ENCODE measurements around the gene F2. TPM values are rescaled to one million over a fixed set of nuclear protein-coding genes. Genes with fewer than 3 reads are reported as not detected.
A peak's percentile ranks its signal among the peaks of the same experiment; 100 is the strongest.

Gene F2
- total and polyA plus RNA-seq, 2 of the 13 experiments (the other 11 are each of a cell fraction or from before 2014, with no cell fraction given): 330 to 801 TPM

GRCh38 chr11:46700241-46701077 lies 18.6 kb upstream of the F2 start, which contains the start of the genes ARHGAP1 and ZNF408 (continued):
- TF ChIP-seq NR0B2 (CRISPR knock-in tag; IDR thresholded peaks at IDR 0.05) (peak; percentile 28; the same call in 1 of the 2 replicates), CHD2 (IDR thresholded peaks at IDR 0.05; ENCODE audit: low read depth, low read length) (no peak), ZNF678 (CRISPR knock-in tag; IDR thresholded peaks at IDR 0.05) (no peak), ZNF878 (CRISPR knock-in tag; IDR thresholded peaks at IDR 0.05) (no peak), ZNF703 (CRISPR knock-in tag; IDR thresholded peaks at IDR 0.05; ENCODE audit: borderline replicate concordance) (no peak), REXO4 (CRISPR knock-in tag; IDR thresholded peaks at IDR 0.05; ENCODE audit: borderline replicate concordance) (no peak), ZNF790 (CRISPR knock-in tag; IDR thresholded peaks at IDR 0.05; ENCODE audit: borderline replicate concordance) (no peak), ZNF607 (CRISPR knock-in tag; IDR thresholded peaks at IDR 0.05; ENCODE audit: borderline replicate concordance) (0 out of 2 replicates have a peak, but pooled peaks have one; percentile 43), ZNF766 (CRISPR knock-in tag; IDR thresholded peaks at IDR 0.05; ENCODE audit: borderline replicate concordance) (no peak), NONO (IDR thresholded peaks at IDR 0.05) (no peak), NONO (CRISPR knock-in tag; conservative IDR thresholded peaks at IDR 0.05) (peak; percentile 90), LRRFIP1 (CRISPR knock-in tag; conservative IDR thresholded peaks at IDR 0.05) (no peak), ZNF136 (CRISPR knock-in tag; IDR thresholded peaks at IDR 0.05; ENCODE audit: low read depth) (0 out of 2 replicates have a peak, but pooled peaks have one; percentile 20), MYNN (CRISPR knock-in tag; IDR thresholded peaks at IDR 0.05; ENCODE audit: low read depth) (0 out of 2 replicates have a peak, but pooled peaks have one; percentile 82)
- TF ChIP-seq, protein P1, sequence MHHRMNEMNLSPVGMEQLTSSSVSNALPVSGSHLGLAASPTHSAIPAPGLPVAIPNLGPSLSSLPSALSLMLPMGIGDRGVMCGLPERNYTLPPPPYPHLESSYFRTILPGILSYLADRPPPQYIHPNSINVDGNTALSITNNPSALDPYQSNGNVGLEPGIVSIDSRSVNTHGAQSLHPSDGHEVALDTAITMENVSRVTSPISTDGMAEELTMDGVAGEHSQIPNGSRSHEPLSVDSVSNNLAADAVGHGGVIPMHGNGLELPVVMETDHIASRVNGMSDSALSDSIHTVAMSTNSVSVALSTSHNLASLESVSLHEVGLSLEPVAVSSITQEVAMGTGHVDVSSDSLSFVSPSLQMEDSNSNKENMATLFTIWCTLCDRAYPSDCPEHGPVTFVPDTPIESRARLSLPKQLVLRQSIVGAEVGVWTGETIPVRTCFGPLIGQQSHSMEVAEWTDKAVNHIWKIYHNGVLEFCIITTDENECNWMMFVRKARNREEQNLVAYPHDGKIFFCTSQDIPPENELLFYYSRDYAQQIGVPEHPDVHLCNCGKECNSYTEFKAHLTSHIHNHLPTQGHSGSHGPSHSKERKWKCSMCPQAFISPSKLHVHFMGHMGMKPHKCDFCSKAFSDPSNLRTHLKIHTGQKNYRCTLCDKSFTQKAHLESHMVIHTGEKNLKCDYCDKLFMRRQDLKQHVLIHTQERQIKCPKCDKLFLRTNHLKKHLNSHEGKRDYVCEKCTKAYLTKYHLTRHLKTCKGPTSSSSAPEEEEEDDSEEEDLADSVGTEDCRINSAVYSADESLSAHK (CRISPR knock-in tag; IDR thresholded peaks at IDR 0.05; ENCODE audit: borderline replicate concordance): no peak
- TF ChIP-seq, protein P2, sequence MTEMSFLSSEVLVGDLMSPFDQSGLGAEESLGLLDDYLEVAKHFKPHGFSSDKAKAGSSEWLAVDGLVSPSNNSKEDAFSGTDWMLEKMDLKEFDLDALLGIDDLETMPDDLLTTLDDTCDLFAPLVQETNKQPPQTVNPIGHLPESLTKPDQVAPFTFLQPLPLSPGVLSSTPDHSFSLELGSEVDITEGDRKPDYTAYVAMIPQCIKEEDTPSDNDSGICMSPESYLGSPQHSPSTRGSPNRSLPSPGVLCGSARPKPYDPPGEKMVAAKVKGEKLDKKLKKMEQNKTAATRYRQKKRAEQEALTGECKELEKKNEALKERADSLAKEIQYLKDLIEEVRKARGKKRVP (CRISPR knock-in tag; IDR thresholded peaks at IDR 0.05): no peak
- TF ChIP-seq, protein P3, sequence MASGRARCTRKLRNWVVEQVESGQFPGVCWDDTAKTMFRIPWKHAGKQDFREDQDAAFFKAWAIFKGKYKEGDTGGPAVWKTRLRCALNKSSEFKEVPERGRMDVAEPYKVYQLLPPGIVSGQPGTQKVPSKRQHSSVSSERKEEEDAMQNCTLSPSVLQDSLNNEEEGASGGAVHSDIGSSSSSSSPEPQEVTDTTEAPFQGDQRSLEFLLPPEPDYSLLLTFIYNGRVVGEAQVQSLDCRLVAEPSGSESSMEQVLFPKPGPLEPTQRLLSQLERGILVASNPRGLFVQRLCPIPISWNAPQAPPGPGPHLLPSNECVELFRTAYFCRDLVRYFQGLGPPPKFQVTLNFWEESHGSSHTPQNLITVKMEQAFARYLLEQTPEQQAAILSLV (CRISPR knock-in tag; IDR thresholded peaks at IDR 0.05; ENCODE audit: borderline replicate concordance): no peak
